ENCODE results near the gene CAND1. TPM values are rescaled to one million over a fixed set of nuclear protein-coding genes. Genes with fewer than 3 reads are reported as not detected.

Gene CAND1
- total and polyA plus RNA-seq, 2 of the 8 experiments (the other 6 are each of a cell fraction or from before 2014, with no cell fraction given): 39.4 to 271 TPM

DNA sequence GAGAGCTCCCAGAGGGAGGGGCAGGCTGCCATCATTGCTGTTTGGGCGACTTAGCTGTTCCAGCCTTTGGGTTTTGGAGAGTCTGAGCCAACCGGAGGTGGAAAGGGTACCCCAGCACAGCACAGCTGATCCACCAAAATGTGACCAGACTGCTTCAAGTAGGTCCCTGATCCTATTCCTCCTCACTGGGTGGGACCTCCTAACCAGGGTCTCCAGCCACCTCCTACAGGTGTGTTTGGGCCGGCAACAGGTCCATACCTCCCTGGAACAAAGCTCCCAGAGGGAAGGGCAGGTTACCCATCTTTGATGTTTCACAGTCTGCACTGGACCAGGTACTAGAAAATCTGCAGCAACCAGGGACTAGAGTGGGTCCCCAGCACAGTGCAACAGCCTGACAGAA is 53.8 kb downstream of the CAND1 start (continued):
- TF ChIP-seq CBX5 (IDR thresholded peaks at IDR 0.05; ENCODE audit: low read depth, low read length) (no peak), GABPA (IDR thresholded peaks at IDR 0.05; ENCODE audit: borderline replicate concordance, insufficient read depth, low read length) (no peak), SP1 (IDR thresholded peaks at IDR 0.05; ENCODE audit: low read depth, low read length) (no peak), RBBP5 (IDR thresholded peaks at IDR 0.05; ENCODE audit: borderline replicate concordance, low read depth, low read length) (no peak)
- TF ChIP-seq, protein P1, sequence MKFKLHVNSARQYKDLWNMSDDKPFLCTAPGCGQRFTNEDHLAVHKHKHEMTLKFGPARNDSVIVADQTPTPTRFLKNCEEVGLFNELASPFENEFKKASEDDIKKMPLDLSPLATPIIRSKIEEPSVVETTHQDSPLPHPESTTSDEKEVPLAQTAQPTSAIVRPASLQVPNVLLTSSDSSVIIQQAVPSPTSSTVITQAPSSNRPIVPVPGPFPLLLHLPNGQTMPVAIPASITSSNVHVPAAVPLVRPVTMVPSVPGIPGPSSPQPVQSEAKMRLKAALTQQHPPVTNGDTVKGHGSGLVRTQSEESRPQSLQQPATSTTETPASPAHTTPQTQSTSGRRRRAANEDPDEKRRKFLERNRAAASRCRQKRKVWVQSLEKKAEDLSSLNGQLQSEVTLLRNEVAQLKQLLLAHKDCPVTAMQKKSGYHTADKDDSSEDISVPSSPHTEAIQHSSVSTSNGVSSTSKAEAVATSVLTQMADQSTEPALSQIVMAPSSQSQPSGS (IDR thresholded peaks at IDR 0.05; ENCODE audit: low read length): no peak
